HG02884 (cell line): ENCODE results near the gene KCNMB3.
"Not testable (repeated sequence)": the region's sequence is repeated elsewhere in the genome, so short reads cannot be mapped to it uniquely, and the experiment has no call there.

Experiments
- ATAC-seq: cut with Tn5 transposase; IDR thresholded peaks from one replicate; pipeline ENCODE4 v1.9.1; 2021; ENCODE audit warnings: mild to moderate bottlenecking, moderate library complexity; ENCODE audit not compliant: unreplicated experiment

KCNMB3 gene, protein sequence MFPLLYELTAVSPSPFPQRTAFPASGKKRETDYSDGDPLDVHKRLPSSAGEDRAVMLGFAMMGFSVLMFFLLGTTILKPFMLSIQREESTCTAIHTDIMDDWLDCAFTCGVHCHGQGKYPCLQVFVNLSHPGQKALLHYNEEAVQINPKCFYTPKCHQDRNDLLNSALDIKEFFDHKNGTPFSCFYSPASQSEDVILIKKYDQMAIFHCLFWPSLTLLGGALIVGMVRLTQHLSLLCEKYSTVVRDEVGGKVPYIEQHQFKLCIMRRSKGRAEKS

DNA sequence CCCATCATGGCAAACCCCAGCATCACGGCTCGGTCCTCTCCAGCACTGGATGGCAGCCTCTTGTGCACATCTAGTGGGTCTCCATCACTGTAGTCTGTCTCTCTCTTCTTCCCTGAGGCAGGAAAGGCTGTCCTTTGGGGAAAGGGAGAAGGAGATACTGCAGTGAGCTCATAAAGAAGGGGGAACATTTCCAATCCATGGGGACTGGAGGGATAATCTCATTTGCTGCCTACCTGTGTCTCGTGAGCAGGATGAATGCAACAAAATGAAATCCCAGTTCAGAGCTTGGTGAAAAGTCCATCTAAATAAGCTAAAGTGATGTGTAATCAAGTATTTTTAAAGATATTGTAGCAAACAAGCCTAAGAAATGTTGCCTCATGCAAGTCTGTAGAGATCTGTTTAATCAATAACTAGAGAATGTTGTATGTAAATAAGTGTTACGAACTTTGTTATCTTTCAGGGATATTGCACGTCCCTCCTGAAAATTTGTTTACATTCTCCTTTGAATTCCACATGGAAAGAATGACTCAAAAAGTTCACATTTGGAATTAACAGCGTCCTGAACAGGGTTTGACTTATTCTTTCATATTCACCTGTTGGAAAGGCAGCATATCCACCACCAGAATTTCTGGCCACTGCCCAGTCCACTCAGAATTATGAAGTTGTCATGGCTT, at the start of gene KCNMB3:
TSS of gene KCNMB3 (minus strand) at position 312 of the 674 bp plus-strand sequence. CDS start at position 188, 124 bp downstream.
- no peak for ATAC-seq

DNA sequence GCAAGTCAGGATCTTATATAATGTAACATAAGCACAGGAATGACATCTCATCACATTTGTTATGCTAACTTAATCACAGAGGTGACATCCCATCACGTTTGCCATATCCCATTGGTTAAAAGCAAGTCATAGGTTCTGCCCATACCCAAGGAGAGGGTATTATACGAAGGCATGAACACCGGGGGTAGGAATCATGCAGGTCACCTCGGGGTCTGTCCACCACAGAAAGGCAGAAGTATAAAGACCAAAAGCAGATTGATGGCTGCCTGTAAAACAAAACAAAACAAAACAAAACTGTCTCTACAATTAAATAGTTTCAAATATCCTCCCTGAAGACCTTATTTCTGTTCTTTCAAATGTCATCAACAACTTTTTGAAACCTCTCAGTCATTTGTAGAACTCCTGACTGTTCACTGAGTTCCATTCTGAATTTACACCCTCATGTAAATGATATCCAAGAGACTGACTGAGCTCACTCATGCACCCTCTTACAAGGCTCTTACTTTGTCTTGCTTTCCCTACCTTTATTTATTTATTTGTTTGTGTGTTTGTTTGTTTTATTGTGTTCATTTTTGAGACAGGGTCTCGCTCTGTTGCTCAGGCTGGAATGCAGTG, 49.2 kb upstream of the KCNMB3 start:
- ATAC-seq, result peak; percentile 88

DNA sequence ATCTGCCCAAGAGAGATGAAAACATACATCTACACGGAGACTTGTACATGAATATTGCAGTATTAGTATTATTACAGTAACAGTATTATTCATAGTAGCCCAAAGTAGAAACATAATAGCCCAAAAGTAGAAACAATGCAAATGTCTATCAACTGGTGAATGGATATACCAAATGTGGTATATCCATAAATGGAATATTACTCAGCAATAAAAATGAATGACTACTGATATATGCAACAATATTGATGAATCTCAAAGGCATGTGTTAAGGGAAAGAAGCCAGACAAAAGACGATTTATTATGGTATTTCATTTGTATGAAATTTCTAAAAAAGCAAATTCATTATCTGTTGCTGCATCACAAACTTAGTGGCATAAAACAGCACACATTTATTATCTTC, 48.4 kb upstream of the KCNMB3 start:
- ATAC-seq, result no peak

DNA sequence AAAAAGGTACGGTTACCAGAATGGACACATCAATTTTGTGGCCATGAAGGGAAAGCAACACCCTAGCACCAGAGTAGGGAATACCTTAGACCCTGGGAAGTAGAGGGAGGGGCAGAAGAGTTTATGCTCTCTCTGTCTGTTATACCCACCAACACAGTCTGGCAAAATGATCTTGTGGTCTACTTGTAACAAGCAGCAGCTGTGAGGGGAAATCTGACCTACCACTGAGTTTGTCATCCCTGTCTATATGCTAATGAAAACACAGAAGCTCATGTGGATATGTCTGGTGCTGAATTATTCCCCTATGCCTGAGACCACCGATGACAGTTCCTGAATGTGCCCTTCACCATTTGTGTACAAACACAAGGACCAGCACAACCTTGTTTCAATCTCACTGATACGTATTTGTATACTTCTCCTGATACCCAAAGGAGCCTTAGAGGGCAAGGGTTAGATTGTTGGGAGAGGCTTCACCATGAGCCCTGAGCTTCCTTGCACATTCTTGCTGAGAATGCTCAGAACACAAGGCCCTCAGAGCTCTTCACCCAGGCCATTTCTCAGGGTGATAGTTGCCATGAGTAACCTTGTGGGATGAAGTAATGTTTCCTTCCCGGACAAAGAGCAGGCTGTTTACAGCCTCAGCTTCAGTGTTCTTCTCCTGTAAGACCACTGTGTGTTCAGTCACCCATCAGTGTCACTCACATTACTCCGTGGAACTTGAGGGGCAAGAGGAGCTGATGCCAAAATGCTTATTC, 47.2 kb upstream of the KCNMB3 start:
- ATAC-seq, result no peak

DNA sequence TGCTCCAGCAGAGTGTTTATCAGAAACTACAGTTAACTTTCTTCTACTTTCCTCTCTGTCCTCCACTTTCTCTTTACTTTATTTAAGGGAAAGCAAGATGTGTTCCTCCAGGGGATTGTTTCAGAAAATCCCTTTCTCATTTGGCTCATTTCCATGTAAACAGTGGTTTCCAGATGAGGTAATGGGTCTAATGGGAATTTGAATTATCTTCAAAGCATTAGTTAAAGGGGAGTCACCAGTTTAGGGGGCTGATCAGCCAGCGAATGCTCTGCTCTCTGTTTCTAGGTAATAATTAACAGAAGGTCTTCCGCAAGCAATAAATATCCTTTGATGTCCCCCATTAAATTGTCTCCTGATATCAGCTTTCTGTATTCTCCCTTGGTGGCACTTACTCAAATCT, 41.5 kb upstream of the KCNMB3 start:
- no peak for ATAC-seq

DNA sequence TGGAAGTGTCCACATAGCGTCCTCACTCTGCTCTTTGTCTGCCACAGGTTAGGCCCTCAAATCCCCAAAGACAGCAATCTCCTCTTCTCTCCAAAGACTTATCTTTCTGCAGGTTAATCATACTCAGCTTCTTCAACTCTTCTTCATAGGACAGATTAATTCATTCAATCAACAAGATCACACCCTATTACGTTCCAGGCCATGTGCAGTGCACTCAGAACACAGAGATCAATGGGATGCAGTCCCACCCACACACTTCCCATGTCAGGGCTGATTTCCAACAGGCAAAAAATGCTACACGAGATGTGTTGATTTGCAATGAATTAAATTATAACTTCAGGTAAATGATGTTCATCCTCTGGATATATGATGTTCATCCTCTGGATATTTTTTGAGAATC, 38.4 kb upstream of the KCNMB3 start:
- ATAC-seq, result no peak

DNA sequence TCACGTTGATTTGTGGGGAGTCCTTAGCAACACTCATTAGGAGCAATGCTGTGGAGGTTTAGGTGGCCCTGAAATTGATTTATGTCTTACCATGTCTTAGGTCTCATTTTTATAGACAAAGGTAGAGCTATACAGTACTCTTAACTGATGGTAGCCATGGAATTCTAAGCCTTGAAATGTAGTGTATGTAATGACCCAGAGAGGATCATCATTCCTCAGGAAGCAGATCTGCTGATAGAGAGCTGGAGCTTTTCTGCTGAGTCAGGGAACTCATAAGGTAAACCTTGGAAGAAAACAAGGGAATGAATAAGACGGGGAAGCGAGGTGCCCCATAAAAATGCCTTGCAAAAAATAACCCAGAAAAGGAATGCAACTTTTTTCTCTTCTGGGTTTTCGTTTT, 37.9 kb upstream of the KCNMB3 start:
- ATAC-seq, result no peak

DNA sequence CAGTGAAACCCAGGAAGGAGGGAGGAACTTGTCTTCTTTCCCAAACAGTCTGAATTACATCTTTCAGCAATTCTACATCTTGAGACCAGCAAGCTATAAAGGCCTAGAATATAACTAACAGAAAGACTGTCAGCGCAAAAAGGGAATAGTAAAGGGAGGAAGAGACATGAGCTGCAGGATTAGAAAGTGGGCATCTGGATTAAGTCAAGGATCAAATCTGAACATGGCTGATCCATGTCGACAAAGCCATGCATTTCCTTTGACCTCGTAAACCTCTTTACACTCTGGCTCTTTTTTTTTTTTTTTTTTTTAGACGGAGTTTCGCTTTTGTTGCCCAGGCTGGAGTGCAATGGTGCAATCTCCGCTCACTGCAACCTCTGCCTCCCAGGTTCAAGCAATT, 35.4 kb upstream of the KCNMB3 start:
- ATAC-seq, result no peak

DNA sequence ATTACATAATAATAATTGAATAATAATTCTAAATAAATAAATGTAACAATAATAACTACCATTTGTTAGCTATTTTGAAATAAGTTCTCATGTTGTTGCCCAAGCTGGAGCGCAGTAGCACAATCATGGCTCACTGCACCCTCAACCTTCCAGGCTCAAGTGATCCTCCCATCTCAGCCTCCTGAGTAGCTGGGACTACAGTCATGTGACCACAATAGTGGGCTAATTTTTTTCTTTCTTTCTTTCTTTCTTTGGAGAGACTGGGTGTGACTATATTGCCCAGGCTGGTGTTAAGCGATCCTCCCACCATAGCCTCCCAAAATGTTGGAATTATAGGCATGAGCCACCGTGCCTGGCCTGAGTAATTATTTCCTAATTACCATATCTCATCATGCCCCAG, 30.9 kb upstream of the KCNMB3 start:
- no peak for ATAC-seq

DNA sequence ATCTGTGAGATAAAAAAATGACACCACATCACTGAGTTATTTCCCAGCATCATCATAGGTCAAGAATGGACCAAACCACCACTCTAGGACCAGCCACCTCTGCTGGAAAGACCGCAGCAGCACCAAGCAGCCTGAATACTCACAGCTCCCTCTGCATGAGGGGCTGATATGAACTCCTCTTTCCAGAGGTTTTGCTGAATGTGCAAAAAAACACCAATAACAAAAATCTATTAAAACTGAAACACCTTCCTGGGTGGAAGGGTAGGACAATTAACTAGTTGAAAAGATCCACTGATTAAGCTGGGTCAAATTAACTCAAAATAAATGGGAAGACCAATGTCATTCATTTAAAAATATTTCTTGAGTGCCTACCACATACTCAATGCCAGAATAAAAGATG, 28.9 kb upstream of the KCNMB3 start:
- no peak for ATAC-seq

DNA sequence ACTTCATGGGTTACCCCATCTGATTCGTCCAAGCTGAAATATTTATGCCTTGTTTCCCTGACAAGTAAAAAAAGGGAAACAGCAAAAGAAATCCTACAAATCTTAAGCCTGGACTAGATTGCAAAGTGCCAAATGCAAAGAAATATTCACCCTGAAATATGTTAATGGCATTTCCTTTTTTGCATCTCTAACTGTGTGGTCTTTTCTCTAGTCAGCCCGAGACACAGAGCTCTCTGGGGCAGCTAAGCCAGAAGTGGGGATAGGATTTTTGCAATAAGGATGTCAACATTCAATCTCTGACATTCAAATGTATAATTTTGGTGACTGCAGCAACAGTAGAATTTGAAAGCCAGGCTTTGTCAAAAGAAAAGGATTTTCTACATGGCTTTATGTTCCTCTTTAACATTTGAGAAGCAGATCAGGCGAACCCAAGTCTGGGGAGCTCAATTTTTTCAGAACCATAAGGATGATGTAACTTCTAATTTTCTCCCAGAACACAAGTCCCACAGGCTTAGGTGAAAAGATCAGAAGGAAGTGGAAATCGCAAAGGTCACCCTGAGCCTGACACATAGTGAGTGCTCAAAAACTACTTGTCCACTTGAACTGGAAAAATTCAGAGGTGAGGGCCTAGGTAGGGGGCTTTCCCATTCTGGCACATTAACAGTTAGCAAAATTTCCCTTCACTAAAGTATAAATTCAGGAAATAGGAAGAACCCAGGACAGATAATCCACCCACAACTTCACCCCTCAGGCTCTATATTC, 28.2 kb upstream of the KCNMB3 start:
- ATAC-seq, result no peak

DNA sequence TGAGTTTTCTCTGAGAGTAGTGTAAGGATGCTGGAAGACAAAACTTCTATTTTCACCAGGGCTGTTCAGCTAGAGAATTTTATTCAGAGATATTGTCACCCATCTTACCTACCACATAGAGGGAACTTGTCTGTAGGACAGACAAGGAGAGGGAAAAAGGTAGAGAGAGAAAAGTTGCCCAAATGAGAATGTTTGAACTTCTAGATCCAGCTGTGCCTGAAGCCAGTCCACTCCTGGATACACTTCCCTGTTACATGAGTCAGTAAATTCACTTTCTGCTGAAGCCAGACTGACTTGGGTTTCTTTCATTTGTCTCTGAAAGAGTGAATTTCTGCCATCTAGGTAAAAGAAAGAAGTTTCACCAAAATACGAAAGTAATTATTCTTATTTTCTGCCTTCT, 27.2 kb upstream of the KCNMB3 start:
- no peak for ATAC-seq

DNA sequence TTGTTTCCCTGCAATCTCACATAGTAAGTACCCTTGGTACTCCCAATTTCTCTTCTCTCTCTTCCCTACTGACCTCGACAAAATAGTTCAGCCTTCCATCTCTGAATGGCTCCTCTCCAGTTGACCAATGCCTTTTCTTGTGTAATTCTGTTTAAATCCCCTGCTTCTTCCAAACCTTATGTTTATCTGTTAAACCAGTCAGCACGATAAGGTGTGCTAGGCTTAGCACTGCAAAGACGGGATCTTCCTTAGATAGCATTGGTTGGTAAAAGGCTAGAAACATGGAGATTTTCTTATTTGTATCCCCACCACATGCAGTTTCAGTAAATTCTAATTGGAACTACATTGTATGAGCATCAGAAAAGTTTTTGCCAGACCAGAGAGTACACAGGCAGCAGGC, 25.8 kb upstream of the KCNMB3 start:
- no peak for ATAC-seq

DNA sequence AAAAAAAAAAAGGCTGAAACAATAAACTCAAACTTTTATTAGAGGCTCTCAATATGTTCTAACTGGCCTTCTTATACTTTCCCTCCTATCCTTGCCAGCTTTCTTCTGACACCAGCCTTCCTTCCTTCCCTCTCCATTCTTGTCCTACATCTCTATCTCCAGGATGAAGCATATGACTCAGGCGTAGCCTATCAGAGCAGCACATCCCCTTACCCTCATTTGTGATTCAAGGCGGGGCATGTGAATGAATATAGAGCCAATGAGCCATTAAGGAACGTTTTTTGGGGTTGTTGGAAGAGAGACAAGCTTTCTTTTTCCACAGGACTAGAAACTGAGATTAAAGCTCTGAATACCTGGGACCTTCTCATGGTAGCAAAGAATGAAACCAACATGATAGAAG, 25.1 kb upstream of the KCNMB3 start:
- no peak for ATAC-seq

DNA sequence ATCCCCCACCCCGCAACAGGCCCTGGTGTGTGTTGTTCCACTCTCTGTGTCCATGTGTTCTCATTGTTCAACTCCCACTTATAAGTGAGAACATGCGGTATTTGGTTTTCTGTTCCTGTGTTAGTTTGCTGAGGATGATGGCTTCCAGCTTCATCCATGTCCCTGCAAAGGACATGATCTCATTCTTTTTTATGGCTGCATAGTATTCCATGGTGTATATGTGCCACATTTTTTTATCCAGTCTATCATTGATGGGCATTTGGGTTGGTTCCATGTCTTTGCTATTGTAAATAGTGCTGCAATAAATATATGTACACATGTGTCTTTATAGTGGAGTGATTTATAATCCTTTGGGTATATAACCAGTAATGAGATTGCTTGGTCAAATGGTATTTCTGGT, 23.5 kb upstream of the KCNMB3 start:
- not testable (repeated sequence) for ATAC-seq

DNA sequence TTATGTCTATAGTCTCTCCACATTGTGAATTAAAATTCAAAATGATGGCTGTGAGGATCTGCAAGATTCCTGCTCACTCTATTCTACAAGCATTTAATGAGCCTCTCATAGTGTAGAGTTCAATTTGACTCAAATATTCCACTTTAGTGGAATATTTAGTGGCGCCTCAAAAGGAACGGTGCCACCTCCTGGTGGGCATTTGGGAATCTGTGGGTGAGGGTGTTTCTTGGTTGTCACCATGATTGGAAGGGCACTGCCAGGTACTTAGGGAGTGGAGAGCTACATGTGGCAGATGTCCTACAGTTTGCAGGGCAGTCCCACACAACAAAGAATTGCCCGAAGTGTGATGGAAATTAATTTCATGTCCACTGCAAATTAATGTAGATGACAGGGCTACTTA, 21.5 kb upstream of the KCNMB3 start:
- no peak for ATAC-seq

DNA sequence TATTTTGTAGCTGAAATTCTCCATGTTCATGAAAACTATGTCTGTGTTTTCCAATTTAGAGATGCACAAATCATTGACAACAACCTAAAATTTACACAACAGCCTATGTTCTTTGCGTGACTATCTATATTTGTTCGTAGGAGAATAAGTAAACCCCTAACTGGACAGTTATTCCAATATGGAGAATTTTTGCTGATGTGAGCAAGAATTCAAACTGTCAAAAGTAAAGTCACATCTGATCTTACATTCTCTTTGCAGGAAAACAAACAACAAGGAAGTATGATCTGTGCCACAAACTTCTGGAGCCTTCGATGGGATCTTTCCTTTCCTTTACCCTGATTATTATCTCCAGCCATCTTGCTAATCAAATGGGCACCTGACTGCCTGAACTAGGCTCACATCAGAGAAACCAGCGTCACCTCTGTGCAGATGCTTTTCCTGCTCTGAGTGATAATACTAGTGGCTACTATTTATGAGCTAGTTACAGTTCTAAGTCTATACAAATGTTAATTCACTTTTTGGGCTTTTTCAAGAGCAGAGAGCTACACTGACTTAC, 18.3 kb upstream of the KCNMB3 start:
- ATAC-seq, result no peak

DNA sequence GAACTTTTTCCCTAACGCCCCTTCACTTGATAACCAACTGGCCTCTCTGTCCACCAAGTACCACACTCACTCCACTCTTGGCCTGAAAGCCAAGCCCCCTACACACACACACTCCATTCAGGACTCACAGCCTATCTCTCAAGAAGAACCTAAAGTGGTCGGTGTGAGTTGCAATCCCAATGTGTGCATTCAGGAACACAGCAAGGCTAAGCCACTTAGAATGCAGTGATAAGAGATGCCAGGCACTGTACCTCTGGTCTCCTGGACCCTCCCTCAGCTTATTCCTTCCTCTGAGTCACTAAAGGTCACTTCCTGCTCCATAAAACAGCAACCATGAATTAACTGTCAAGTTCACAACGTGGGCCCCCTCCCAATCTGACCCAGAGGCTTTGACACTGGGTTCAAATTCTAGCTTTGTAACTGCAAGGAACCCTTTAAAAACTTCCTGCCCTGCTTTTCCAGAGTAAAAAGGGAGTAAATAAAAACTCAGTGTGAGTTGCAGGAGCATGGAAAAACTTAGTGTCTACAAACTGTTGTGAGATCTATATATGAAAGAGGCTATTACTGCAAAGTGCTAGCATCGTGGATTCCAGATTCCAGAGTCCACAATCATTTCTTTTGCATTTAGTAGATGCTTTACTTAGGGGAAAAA, 17.6 kb upstream of the KCNMB3 start:
- ATAC-seq, result no peak

DNA sequence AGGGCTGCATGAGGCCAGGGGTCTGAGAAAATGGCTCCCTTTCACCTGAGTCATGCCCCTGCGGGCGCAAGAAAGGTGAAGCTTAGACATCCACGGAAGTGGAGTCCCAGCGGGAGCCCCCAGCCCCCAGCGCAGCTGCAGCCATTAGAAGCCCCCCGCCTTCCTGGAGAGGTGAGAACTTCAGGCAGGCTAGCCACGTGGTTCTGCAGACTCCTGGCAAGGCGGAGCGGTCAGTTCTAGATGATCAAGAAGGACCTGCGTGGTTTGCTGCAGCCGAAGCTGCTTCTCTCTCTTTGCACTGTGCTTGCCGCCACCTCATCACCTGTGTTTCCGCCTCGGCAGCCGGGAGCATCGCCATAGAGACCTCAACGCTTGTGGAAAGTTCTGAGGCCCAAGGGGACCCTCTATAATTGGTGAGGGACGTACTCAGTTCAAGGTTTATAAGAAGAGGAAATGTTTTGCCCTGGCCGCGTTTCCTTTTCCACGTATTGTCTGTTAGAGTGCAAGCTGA, 15.8 kb upstream of the KCNMB3 start:
- ATAC-seq, result no peak

DNA sequence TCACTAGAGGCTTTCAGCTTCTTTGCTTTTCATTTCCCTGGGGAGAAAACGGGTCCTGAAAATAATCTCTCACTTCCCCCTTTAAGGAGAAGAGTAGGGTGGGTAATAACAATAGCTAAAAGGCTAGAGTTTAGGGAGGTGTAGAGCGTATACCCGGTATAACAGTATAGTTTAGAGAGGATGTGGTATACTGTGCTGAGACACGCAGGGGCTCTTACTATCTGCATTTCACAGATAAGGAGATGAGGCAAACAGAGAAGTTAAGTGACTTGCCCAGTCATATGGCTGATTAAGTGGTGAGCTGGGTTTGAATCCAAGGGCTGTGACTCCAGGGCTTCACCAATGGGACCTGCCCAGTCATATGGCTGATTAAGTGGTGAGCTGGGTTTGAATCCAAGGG, 15.0 kb upstream of the KCNMB3 start:
- ATAC-seq, result peak; percentile 58
